Tongue (tissue), 2 donors: ENCODE results near the gene NAPA. TPM values are rescaled to one million over a fixed set of nuclear protein-coding genes. Genes with fewer than 3 reads are reported as not detected.

ENCODE experiments used
- DNase-seq: peaks from one replicate; pipeline ENCODE4 v3.0.0-alpha.2; 2015
- total RNA-seq: library from RNA; depleted of rRNA; stranded (reverse); fragments of >200 nt; gene quantifications from one replicate; pipeline ENCODE4 v1.2.3, GENCODE V29; 2014

NAPA gene
- 49.4 TPM for total RNA-seq

- DNase-seq, result peak; percentile 100
Measured at GRCh38 chr19:47514869-47515588, at the start of gene NAPA. TSS of gene NAPA (minus strand) at chr19:47515063. CDS start at chr19:47514940, 123 bp downstream.

DNA sequence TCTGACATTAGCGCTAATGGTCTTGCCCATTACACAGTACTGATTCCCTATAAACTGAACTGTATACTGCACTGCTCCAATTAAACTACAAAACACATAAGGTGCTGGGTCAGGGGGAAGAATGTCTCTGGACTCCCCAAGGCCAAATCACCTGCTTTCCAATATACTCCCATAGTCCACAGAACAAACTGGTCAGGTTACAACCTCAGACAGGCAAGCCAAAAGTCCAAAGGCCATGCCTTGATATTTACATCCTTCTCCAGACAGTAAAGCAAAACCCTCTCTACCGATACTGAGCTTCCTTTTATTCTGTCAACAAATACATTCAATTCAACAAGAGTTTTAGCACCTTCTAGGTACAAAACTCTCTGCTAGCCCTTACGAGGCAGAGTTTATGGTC lies 49.2 kb upstream of the NAPA start:
- DNase-seq, result no peak

DNA sequence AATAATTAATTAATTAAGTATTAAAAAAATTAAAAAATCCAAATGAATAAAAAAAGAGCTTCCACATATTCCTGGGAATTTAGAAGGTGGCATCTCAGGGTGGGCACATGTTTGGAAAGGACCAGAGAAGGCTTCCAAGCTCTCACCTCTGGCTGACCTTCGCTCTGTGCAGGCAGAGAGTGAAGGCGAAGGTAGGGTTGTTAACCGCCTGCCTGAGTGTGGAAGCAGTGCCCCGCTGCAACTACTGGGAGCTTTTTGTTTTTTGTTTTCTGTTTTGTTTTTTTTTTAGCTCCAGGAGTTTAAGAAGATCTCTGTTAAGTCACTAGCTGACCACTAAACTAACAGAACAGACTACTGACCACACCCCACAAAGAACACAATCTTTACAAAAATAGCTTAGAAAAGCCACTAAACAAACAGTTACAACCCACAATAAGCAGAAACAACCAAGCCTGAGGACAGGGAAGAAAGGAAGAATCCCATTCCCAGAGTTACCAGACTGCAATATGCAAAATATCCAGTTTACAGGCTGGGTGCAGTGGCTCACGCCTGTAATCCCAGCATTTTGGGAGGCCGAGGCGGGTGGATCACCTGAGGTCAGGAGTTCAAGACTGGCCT lies 46.7 kb upstream of the NAPA start:
- no peak for DNase-seq

- no peak for DNase-seq
Measured at GRCh38 chr19:47560999-47561398, 46.1 kb upstream of the NAPA start.

GRCh38 chr19:47550129-47550528 lies 35.3 kb upstream of the NAPA start:
- no peak for DNase-seq

GRCh38 chr19:47549261-47549862 lies 34.5 kb upstream of the NAPA start:
- DNase-seq, result no peak

DNA sequence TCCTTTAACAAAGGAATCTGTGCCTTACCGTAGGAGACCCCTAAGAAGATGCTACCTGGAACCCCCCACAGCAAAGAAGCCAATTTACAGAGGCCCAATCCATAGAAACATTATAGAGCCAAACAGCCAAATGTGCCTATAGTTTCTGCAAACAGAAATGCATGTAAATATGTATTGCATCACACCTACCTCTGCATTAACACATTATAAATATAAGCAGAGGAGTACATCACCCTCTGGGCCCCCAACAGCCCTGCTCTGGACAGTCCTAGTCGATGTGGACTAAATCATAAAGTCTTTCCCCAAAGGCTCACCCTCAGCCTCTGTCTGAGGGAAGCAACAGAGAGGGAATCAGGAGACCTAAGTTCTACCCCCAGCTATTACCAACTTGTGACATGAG lies 32.3 kb upstream of the NAPA start:
- no peak for DNase-seq

DNA sequence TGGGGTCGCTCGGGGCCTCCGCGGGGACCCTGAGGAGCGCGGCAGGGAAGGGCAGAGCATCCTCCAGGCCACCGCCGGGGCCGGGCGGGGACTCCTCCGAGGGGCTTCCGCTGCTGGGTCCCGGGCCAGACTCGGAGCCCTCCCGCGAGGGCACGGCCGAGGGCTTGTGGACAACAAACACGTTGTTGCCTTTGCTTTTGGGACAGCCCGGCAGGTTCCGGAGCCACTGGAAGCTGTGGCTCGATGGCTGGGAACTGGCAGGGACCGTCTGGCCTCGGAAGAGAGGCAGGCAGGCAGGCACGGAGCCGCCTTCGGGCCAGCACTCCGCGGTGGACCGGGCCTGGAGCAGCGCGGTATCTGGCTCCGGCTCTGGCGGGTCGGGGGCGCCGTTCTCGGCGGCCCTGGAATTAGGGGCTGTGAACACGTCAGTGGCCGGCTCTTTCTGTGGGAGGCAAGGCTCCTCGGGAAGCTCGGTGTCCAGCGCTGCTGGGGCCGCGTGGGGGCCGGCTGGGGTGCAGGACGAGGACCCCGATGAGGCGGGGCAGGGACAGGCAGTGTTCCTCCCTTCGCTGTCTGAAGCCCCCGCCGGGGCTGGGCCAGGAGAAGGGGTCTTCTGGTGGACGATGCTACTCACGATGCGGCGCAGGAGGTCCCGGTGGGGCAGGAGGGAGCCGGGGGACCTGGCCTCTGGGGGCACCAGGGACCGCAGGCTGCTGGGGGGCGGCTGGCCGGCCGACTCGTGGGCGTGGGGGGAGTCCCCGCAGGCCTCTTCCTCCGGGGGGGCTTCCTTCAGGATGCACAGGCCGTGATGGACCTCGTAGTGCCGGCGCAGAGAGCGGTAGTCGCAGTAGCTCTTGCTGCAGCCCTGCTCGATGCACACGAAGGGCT lies 30.4 kb upstream of the NAPA start:
- DNase-seq, result no peak

GRCh38 chr19:47544476-47544875 lies 29.6 kb upstream of the NAPA start:
- DNase-seq, result no peak

- no peak for DNase-seq
Measured at GRCh38 chr19:47544075-47544474, 29.2 kb upstream of the NAPA start.

GRCh38 chr19:47542030-47542475 lies 27.2 kb upstream of the NAPA start:
- no peak for DNase-seq

- no peak for DNase-seq
Measured at GRCh38 chr19:47541518-47541917, 26.7 kb upstream of the NAPA start.

DNA sequence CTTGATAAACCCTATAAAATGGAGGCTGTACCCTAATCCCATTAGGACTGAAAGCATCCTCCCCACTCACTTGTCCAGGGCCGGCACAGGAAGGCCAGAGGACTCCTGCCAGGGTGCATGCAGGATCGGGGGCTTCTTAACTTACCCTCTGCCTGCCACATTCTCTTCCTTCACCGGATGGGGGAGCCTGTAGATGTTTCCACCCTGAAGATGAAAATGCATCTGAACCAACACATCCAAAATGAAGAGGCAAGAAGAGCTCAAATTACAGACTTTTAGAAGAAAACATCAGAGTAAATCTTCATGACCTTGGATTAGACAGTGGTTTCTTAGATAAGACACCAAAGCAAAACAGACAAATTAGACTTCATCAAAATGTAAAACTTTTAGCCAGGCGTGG lies 25.9 kb upstream of the NAPA start:
- peak; percentile 21 for DNase-seq

DNA sequence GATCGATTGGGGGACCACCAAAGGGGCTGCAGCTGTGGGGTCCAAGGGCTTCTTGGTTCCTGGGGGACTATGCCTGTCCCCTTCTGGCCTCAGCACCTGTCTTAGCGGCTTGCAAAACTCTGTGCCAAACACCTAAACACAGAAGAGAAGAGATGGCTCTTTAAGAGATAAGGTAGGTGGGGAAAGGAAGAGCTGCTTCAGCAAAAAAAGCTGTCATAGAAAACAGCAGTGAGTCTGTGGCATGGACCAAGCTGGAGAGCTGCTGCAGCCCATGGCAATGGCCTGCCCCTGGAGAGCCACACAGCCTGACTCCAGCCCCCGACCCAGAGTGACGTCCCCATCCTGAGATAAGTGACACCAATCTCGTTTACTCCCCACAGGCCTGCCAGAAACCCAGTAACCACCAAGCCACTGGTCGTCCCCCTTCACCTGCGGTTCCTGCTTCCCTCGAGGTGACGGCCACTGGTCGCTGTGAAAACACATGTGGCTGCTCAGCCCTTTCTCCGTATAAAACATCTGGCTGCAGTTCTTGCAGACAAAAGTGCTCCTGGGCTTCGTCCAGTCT lies 25.0 kb upstream of the NAPA start:
- no peak for DNase-seq

- DNase-seq, result no peak
Measured at GRCh38 chr19:47538812-47539211, 23.9 kb upstream of the NAPA start.

GRCh38 chr19:47537493-47537892 lies 22.6 kb upstream of the NAPA start:
- DNase-seq, result no peak

DNA sequence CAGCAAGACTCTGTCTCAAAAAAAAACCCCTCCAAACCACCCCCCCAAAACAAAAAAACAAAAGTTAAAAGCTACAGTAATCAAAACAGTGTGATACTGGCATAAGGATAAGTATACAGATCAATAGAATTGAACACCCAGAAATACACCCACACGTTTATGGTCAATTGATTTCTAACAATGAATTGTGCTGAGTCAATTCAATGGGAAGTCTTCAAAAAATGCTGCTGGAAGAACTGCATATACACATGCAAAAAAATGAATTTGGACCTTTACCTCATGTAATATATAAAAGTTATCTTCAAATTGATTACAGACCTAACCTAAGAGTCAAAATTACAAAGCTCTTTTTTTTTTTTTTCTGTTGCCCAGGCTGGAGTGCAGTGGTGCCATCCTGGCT lies 19.8 kb upstream of the NAPA start:
- no peak for DNase-seq

DNA sequence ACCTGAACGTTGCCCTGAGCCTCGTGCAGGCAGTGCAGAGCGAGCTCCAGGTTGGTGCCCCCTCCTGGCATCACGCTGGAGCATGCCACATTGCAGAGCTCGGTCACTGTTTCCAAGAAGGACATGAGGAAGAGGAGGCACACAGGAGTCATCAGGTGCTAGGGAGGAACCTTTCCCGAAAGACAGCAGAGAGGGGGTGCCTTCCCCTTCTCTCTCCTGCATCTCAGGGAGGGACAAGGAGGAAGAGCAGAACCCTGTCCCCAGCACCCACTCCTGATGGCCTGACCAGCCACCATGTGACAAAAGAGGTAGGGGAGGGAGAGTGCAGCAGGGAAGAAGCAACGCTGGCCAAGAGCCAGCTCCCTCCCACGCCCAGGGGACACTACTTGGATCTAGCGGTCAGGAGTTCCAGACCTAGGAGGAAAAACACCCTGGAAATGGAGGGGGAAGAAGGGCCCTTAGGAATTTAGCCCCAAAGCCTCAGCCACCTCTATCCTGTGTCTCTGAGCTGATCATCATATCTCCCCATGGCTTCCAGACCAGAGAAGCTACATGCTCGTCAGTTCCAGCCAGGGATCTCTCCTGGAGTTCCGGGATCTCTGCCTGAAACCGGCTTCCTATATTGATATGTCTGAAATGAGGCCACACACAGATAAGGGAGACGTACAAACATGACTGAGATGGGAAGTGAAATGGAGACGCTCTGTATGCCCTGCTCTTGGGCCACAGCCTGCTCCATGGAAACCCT lies 17.0 kb upstream of the NAPA start:
- DNase-seq, result no peak

DNA sequence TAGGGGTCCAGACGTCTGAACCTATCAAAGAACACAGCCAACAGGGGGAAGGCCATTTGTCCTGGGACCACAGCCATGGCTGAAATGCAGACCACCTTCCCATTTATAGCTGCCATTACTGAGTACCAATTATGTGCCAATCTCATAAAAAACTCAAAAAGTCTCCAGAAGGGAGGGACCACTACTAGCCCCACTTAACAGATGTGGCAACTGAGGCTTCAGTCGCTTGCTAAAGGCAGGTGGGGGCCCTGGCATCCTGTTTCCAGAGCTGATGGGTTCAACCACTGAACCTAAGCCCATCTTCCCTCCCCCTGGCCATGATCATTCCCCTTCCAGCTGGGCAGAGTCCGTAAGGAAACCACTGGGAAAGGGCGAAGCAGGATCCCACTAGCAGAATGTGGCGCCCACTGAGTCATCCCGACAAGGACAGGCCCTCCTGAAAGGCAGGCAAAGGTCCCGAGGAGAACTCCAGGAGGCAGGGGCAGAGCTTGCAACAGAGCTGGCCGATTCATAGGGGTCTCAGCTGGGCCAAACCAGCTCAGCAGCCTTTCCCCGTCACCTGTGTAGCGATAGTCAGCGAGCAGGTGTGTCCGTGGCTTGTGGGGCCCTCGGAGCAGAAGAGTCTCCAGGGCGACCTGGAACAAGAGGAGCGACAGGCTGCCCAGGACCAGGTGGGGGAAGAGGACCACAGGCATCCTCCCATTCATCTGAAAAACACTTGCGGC lies 14.3 kb upstream of the NAPA start:
- DNase-seq, result no peak

DNA sequence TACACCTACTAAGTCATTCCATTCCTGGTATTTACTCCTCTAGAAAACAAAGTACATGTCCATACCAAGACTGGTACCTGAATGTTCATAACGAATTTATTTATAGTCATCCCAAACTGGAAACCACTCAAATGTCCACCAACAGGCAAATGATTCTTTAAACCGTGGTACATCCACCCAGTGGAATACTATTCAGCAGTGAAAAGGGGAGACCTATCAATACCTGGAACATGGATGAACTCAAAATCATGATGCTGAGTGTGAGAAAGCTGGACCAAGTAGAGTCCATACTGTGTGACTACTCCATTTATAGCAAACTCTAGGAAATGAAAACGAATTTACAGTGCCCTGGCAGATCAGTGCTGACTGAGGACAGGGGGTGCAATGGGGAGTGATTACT lies 11.9 kb upstream of the NAPA start:
- no peak for DNase-seq

GRCh38 chr19:47523473-47523872 lies 8.6 kb upstream of the NAPA start:
- no peak for DNase-seq
